Fibroblast of skin of left quadriceps (primary cell): ENCODE results near the gene TRAF2.
"Not testable (repeated sequence)": the region's sequence is repeated elsewhere in the genome, so short reads cannot be mapped to it uniquely, and the experiment has no call there.

Experiments used
- DNase-seq, 2 experiments: peaks; one replicate each; pipeline ENCODE4 v3.0.0-alpha.2; 2013; ENCODE audit warnings: low read depth in 2 of 2

The TRAF2 gene

DNA sequence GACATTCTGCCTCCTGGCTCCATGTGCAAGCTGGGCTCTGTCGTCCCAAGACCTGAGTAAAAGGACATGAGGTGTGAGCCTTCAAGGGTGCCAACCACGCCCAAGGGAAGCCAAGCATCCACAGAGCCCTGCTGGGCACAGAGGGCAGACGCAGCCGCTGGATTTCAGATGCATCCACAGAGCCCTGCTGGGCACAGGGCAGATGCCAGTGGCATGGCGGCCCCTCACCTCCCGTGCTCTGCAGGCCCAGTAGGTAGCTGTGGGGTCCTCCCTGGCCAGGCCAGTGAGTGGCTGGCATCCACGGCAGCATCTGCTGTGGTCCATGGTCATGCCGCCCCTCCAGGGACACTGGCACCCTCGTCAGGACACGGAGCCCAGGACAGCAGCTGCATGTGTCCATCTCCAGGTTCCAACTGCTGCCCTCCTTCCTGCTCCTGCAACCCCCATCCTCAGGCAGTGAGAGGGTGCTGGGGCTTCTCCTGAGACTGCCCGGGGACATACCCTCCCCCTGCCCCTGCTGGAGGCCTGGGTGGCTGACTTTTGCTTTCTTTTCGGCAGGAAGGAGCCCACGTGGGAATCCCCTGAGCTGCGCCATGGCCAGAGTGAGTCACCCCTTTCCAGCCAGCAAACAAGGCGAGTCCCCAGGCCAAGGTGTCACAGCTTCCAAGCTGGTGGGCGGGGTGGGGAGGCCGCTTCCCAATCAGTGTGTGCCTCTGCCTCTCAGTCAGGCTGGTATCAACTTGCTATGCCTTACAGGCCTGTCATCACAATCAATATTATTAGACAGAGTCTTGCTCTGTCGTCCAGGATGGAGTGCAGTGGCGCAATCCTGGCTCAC is 4.0 kb upstream of the TRAF2 start:
- no peak for DNase-seq

DNA sequence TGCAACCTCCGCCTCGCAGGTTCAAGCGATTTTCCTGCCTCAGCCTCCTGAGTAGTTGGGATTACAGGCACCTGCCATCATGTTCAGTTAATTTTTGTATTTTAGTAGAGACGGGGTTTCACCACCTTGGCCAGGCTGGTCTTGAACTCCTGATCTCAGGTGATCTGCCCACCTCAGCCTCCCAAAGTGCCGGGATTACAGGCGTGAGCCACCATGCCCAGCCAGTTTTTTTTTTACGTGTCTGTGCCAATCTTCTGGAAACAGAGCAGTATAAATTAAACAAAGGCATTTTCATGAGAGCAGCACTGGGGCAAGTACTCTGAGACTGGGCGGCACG is 3.4 kb upstream of the TRAF2 start:
- not testable (repeated sequence) for DNase-seq

DNA sequence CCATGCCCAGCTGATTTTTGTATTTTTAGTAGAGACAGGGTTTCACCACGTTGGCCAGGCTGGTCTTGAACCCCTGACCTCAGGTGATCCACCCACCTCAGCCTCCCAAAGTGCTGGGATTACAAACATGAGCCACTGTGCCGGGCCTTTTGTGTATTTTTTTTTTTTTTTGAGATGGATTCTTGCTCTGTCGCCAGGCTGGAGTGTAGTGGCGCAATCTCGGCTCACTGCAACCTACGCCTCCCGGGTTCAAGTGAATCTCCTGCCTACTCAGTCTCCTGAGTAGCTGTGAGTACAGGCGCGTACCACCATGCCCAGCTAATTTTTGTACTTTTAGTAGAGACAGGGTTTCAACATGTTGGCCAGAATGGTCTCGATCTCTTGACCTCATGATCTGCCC is 2.6 kb upstream of the TRAF2 start:
- not testable (repeated sequence) for DNase-seq

DNA sequence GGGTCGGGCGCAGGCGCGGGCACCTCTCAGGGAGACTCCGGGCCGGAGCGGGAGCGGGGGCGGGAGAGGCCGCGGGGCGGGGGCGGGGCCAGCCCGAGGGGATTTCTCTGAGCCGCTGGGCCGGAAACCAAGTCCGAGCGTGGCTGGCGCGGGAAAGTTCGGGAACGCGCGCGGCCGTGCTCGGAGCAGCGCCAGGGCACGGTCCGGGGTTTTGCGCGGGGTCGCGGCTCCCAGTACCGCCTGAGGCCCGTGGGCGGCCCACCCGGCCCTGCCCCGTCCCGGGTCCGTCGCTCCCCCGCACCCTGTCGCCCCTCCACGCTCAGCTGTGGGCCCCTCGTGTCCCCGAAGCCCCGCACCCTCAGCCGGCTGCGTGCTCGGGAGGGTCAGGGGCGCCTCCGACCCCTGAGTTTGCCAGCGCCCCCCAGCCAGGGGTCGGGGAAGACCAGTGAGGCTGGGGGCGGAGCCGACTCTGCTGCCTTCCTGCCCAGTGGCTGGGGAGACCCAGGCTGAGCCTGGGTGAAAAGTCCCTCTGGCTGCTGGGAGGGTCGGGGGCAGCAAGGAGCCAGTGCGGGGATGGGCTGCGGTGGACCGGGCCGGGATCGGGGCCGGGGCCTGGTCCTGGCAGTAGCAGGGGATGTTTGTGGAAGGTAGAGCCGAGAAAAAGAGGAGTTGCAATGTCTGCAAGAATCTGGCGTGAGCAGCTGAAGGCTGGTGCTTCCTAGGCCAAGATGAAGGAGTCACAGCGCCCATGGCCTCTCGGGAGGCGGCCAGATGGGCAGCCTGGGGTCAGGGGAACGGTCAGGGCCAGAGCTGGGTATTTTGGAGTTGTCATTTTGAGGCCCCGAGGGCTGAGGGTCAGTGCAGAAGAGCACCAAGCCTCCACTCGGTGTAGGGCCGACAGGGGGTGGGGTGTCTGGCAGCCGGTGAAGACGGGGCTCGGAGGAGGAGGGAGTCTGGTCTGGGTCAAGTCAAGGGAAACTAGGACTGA is 588 bp downstream of the TRAF2 start:
- DNase-seq = no peak

DNA sequence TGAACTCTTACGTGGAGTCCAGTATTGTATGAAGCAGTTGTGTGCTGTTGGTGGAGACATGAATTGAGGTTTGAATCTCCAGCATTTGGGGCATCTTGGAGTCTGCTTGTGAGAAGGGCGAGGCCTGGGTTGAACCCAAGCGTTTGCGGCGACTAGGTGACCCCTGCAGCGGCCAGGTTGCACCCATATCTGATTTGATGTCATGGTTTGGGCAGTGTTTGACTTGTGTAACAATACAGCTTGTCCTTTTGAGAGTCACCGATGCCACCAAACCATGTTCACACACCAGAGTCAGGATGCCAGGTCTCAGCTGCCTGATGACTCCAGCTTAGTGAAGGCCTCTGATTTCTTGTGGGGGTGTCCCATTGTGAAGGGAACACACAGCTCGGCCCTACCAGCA is 2.1 kb downstream of the TRAF2 start:
- no peak for DNase-seq

DNA sequence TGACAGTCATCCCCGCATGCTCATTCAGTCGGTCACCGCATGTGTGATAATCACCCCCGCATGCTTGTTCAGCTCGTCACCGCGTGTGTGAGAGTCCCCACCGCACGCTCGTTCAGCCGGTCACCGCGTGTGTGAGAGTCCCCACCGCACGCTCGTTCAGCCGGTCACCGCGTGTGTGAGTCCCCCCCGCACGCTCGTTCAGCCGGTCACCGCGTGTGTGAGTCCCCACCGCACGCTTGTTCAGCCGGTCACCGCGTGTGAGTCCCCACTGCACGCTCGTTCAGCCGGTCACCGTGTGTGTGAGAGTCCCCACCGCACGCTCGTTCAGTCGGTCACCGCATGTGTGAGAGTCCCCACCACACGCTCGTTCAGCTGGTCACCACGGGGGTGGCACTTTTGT is 3.5 kb downstream of the TRAF2 start:
- DNase-seq = no peak

DNA sequence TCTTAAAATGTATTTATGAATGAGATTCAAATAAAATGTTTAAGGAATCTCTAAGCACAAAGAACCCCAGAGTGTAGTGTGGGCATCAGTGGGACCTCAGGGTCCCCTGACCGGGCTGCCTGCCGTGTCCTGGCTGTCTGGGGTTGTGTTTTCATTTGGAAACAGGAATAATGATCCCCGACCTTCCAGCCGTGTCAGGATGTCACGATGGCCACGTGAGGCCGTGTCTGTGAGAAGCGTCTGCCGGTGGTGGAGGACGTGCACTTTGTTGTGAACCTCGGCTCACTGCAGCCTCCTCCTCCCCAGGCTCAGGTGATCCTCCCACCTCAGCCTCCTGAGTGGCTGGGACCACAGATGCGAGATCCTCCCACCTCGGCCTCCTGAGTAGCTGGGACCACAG is 4.3 kb downstream of the TRAF2 start:
- no peak for DNase-seq

DNA sequence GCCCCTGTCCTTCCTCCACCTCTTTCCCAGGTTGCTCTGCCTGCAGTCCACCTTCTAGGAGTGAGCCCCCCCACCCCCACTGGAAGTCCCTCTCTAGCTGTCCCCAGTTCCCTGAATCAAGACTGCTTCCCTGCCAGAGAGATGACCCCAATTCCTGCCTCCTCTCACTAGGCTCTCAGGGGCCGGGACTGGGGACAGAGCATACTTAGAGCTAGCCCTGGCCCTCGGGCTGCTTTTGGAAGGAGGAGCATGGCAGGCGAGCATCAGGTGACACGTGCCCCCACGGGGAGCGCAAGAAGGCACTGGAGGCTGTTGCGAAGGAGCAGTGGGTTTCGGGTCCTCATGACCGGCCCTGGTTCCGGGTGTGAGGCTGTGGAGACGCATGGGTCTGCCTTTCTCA is 9.7 kb downstream of the TRAF2 start:
- no peak for DNase-seq

DNA sequence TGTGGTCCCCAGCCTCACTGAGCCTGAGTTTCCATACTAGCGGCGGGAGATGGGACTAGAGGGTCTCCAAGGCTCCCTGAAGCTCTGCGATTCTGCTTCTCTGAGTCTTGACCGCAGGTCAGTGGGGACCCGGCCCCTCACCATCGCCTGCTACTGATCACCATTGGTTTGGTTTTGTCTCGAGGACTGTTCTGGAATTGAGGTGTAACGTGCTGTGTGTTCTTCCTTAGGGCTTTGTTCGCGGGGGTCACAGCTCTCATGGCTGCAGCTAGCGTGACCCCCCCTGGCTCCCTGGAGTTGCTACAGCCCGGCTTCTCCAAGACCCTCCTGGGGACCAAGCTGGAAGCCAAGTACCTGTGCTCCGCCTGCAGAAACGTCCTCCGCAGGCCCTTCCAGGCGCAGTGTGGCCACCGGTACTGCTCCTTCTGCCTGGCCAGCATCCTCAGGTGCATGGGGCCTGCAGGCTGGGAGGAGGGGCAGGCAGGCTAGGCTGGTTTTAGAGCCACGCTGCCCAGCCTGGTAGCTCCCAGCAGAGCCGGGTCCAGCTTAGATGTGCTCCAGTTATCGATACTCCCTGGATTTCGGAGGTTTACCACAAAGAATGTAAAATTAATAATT is 12.3 kb downstream of the TRAF2 start:
- no peak for DNase-seq

DNA sequence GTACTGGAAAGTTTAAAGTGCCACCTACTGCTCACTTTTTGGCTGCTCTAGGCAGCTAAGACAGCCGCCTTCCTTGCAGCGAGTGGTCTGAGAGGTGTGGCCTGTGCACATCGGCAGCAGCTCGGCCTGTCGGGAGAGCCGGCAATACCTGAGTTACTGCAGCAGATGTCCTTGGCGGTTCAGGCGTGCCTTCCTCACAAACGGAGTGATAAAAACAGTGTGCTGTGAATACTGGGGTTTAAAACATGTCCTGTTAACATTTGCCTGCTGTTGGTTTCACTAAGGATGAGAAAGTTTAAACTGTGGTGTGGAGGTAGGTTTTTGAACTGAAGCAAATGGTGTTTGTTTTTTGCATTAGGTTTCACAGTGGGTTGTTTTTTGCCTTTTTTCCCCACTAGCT is 12.9 kb downstream of the TRAF2 start:
- DNase-seq = no peak

DNA sequence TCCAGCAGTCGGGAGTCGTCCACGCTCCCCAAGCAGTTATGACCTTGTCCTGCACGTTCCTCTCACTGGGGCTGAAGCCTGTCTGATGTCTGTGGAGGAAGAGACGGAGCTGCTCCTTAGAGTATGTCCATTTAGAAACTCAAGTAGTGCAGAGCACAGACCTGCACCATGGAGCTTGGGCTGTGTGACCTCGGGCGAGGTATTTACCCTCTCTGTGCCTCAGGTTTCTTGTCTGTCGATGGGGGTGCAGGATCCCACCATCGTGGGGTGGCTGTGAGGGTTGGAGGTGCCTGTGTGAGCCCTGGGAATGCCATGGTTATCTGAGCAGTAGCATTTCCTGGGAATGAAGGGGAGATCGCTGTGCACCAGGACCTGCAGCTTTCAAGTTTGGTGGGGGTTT is 14.2 kb downstream of the TRAF2 start:
- DNase-seq = no peak

DNA sequence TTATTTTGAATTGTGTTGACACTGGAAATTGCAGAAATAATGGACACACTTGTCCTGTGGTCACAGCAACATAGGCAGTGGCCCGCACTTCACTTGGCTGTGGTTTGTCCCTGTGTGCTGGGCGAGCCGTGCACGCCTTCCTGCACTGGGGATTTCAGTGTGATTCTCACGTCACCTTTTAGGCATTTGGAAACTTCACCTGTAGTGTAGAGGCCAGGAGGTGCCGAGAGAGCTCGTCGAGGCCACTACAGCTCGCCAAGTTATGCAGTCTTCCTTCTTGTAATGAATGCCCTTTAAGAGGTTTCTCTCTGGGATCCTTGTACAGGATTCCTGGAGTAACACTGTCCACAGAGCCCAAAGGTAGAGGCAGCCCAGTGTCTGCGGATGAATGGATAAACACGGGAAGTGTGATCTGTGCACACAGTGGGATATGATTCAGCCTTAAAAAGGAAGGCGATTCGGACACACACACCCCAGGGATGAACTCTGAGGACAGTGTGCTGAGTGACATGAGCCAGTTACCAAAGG is 14.7 kb downstream of the TRAF2 start:
- DNase-seq = no peak

DNA sequence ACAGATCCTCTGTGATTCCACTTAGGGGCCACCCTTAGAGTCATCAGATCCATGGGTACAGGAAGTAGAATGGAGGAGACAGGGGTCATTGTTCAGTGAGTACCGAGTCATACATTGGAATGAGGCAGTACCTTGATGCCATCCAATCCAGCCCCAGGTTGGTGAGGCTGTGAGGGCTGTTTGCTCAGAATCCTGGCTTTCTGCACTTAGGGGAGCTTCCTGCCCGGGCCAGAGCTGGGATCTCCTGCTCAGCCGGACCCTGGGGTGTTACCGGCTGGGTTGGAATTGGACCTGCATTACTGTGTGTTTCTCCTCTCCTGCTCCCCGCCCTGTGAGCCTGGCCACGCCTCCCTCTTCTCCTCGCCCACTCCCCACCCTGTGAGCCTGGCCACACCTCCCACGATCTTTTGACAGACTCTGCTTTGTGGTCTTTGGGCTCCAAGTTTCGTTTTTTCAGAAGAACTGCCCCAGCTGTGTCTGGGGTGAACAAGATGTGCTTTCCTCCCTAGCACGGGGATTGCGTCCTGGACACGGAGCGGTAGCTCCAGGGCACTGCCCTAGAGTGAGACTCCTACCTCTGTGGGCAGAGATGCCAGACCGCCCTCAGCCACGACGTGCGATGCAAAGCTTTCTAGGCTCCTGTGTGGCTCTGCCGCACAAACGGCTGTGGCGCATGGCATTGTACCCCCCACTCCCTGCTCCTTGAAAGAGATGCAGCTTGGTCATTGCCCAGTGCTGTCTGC is 15.4 kb downstream of the TRAF2 start:
- no peak for DNase-seq

DNA sequence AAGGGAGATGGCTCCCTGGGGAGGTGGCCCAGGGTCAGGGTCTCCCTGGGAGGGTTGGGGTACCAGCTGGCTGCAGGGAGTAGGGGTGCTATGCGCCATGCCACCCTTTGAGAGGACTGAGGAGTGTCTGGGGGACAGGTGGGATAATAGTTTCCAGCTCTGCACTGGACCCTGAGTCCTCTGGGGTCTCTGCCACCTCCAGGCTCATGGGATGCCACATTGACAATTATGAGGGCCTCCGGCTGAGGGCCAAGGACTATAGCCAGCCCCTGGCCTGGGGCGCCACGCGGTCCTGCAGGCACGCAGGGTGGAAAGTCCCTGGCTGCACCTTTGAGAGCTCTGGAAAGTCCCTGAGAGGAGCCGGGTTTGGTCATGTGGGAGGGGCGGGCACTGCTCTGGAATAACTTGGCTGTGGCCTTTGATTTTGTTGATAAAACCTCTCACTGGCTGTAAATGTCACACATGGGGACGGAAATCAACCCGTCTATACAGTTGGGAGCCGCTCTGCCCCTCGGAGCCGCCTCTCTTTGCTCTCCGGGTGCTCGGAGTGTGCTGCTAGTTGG is 16.0 kb downstream of the TRAF2 start:
- no peak for DNase-seq

DNA sequence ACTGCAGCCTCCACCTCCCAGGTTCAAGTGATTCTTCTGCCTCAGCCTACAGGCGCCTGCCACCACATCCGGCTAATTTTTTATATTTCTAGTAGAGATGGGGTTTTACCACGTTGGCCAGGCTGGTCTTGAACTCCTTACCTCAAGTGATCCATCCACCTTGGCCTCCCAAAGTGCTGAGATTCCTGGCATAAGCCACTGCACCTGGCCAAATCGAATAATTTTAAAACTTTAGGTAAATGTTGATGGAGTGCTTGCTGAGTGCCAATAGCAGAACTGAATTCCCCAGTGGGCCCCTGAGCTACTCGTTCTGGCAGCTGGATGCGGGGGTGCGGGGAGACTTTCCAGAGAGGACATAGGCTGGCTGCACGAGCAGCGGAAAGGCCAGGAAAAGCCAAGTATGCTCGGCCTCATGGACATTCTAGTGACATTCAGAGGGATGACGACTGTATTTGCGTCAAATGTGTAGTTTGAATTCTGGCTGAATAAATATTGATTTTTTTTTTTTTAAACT is 16.8 kb downstream of the TRAF2 start:
- DNase-seq = no peak

DNA sequence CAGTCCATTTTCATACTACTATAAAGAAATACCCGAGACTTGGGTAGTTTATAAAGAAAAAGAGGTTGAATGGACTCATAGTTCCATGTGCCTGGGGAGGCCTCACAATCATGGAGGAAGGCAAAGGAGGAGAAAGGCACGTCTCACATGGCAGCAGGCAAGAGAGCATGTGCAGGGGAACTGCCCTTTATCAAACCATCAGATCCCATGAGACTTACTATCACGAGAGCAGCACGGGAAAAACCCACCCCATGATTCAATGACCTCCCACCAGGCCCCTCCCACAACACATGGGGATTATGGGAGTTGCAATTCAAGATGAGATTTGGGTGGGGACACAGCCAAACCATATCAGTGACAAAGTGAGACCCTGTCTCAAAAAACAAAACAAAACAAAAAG is 19.9 kb downstream of the TRAF2 start:
- DNase-seq = no peak

DNA sequence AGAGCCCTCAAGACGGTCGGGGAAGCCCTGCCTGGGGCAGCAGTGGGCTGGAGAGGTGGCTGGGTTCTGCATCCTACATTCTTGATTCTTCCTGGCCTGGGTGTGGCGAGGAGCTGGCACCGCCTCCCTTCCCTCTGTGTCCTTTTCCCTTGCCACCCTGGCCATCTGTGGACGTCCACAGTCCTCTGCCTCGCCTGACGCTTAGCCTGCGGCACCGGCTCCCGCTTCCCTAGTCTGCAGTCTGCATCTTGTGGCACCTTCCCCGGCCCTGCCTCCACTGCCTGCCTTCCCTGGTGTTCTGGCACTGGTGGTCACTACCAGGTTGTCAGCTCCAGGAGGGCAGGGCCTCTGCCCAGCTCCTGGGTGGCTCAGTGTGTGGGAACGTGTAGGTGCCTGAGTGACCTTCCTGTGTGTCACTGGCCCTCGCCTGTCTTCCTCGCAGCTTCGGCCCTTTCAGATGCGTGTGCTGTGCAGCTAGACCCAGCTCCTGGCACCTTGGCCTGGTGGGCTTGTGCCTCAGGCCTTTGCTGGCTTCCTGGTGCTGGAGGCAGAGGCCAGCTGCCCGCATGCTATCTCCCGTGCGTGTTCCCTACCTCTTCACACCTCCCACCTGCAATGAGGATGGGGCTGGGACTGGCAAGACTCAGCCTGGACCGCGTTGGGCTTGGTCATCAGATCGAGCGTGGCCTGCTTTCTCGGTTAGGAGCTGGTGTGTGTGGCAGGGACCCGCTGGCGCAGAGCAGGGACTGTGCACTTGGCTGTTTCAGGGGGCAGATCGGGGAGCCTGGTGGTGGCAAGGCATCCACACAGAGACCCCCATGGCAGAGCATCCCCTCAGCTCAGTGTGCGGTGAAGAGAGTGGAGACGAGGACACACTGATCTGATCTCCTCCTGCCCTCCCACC is 20.9 kb downstream of the TRAF2 start:
- no peak for DNase-seq

DNA sequence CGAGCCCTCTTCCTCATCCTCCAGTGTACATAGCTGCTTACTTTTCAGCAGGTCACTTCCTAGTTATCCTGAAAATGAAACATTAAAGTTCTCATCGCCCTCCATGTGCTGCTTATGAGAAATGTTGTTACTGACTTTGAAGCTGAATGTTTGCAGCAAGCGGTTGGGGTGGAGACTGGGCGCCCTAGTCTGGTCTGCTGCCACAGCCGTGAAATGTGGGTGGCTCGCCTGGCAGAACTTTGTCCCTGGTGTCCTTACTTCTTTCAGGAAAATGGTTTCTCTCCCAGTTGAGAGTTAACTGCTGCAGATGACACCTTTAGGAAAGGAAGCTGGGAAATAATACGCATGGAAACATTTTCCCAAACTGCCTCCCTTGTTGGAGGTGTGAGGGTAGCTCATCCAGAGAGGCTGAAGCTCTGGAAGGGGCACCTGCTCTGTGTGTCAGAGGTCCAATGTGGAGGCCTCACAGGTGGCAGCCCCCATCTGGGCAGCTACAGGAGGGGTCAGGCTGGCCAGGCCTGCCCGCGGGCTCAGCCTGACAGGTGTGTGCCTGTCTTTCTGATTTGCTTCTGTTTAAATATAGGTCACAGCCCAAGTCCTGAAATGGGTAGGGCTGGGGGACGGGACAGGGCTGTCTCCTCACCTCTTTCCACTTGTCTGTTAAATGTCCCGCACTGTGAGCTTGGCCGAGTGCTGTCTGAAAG is 24.0 kb downstream of the TRAF2 start:
- DNase-seq = no peak

DNA sequence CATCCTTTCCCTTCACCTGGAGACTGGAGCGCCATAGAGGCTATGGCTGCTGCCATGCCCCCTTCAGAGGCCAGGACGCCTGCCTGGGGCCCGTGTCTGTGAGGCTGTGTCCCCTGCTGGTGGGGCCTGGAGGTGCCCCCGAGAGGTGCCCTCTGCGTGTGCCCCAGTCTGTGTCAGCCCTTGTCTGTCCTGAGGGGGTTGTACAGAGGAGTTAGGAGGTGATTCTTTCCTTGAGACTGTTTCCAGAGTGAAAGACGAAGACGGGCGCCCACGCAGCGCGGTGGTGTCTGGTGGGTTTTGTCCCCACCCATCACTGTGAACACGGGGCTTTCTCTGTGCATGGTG is 24.6 kb downstream of the TRAF2 start:
- DNase-seq = no peak
